GM21447 (cell line): Measurements from ENCODE around the gene LRRC8A.
A peak's percentile ranks its signal among the peaks of the same experiment; 100 is the strongest.
"Not testable (repeated sequence)": the region's sequence is repeated elsewhere in the genome, so short reads cannot be mapped to it uniquely, and the experiment has no call there.

Source experiments
- ATAC-seq: cut with Tn5 transposase; IDR thresholded peaks from one replicate; pipeline ENCODE4 v1.9.1; 2021; ENCODE audit not compliant: unreplicated experiment

The LRRC8A gene

GRCh38 chr9:128881884-128882676, at the start of gene LRRC8A, which contains the start of gene KYAT1:
Gene LRRC8A (plus strand): TSS chr9:128882133. CDS start chr9:128907165, 25,032 bp downstream.
Gene KYAT1 (minus strand): TSS chr9:128881950. CDS start chr9:128845405, 36,545 bp downstream.
- peak; percentile 86 for ATAC-seq

GRCh38 chr9:128833696-128834095, 48.2 kb upstream of the LRRC8A start:
- ATAC-seq, result no peak

DNA sequence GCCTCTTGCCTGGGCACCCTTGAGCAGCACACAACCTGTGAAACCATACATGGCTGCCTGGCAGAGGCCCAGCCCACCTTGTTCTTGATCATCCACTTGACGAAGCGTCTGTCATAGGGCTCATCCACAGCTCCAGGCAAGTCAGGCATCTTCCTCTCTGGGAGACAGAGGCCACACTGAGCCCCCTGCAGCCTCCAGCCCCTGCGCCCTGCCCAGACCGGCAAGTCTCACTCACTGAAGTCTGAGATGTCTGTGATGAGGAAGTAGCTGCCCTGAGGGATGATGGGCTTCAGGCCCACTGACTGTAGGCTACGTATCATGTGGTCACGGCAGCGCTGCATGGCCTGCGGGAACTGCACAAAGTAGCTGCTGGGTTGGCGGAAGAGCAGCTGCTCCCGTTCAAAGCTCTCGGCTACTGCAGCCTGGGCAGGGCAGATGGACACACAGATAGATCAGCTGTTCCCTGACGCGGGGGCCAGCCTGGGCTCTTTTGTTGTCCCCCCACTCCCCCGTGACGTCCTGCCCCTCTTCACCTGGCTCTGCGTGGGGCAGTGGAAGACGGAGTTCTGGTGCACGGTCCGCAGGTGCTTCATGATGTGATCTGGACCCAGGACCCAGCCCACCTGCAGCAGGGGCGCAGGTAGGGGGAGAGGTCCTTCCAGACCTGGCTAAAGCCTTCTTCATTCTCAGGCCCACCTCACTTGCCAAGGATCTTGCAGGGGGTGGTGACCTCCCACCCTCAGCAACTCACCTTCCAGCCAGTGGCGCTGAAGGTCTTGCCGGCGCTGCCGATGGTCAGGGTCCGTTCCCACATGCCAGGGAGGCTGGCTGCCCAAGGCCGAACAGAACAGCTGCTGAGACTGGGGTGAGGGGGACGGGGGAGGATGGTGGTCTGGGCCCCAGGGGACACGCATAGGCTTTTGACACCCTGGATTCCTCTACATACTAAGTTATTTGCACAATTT, 46.4 kb upstream of the LRRC8A start:
- no peak for ATAC-seq

- no peak for ATAC-seq
Observed at GRCh38 chr9:128836509-128837145, 45.3 kb upstream of the LRRC8A start.

DNA sequence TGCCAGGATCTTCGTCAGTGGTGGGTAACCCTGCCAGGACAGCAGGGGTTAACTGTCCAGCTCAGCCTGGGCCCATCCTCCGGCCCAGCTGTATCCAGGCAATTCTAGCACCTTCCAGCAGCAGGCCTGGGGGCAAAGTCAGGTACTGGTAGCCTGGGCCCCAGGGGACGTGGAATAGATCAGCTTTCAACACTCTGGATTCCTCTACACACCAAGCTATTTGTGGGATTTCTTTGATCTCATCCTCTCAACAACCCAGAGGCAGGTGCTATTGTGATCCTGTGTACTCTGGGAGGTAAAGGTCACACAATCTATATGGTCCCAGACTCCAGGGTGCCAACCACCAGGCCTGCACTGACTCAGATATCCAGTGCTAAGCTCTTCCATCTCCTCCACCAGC, 43.6 kb upstream of the LRRC8A start:
- no peak for ATAC-seq

GRCh38 chr9:128840524-128840923, 41.4 kb upstream of the LRRC8A start:
- no peak for ATAC-seq

- ATAC-seq, result no peak
Observed at GRCh38 chr9:128841694-128842492, 40.0 kb upstream of the LRRC8A start.

DNA sequence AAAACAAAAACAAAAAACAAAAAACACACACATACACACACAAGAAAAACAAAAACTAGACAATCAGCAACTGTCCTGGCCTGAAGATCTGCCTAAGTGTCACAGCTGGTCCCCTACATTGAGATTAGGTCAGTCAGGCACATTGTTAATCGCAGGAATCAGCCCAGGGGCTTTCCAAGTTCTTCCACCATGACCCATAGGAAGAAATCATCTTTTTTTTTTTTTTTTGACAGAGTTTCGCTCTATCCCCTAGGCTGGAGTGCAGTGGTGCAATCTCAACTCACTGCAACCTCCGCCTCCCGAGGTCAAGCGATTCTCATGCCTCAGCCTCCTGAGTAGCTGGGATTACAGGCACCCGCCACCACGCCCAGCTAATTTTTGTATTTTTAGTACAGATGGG, 38.8 kb upstream of the LRRC8A start:
- ATAC-seq, result not testable (repeated sequence)

DNA sequence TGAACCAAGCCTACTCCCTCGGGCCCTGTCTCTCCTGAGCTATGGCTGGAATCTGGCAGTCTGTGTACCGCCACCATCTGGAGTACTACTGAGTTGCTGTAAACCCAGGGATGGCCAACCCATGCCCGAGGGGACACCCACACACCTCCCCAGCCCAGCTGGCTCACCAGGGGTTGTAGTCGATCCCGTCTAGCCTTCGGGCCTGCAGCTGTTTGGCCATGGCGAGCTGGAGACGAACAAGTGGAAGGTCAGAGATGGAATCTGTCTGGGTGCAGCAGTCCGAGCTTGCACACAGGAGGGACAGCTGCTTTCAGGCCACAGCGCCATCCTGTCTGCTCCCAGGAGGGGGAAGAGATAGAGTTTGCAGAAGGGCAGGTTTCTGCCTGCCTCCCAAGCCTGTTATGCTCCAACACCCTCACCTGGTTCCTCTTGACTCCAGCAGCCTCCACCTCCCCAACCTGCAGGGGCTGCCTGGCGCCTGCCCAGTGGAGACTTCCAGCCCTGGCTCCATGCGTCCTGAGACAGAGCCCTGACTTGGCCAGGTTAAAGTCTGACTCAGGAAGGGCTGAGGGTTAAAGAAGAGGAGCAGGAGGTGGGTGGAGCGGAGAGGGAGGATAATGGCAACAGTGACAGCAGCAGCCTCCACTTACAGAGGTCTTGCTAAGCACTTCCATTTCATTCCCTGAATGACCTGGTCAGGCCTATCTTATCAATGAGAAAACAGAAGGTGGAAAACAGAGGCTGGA, 36.6 kb upstream of the LRRC8A start:
- no peak for ATAC-seq

- no peak for ATAC-seq
Observed at GRCh38 chr9:128846680-128847030, 35.3 kb upstream of the LRRC8A start.

DNA sequence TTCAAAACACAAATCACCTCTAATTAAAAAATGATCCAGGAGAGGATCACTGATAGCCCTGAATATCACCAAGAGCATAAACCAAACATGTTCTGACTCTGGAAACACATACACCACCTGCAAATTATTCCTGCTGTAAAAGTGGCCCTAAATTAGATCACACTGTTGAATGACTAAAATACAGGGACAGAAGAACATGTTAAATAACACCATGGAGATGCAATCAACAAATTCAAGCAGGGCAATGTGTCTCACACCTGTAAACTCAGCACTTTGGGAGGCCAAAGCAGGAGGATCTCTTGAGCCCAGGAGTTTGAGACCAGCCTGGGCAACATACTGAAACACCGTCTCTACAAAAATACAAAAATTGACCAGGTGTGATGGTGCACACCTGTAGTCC, 34.1 kb upstream of the LRRC8A start:
- no peak for ATAC-seq

GRCh38 chr9:128851024-128851423, 30.9 kb upstream of the LRRC8A start:
- ATAC-seq, result not testable (repeated sequence)

GRCh38 chr9:128851779-128852600, 29.9 kb upstream of the LRRC8A start:
- not testable (repeated sequence) for ATAC-seq

GRCh38 chr9:128852646-128853045, 29.3 kb upstream of the LRRC8A start:
- not testable (repeated sequence) for ATAC-seq

- ATAC-seq, result not testable (repeated sequence)
Observed at GRCh38 chr9:128854454-128854853, 27.5 kb upstream of the LRRC8A start.

DNA sequence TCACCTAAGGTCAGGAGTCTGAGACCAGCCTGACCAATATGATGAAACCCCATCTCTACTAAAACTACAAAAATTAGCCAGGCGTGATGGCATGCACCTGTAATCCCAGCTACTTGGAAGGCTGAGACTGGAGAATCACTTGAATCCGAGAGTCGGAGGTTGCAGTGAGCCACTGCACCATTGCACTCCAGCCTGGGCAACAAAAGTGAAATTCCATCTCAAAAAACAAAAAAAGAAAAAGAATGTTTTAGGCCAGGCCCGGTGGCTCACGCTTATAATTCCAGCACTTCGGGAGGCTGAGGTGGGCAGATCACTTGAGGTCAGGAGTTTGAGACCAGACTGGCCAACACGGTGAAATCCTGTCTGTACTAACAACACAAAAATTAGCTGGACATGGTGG, 23.5 kb upstream of the LRRC8A start:
- not testable (repeated sequence) for ATAC-seq

- no peak for ATAC-seq
Observed at GRCh38 chr9:128860937-128861336, 21.0 kb upstream of the LRRC8A start.

DNA sequence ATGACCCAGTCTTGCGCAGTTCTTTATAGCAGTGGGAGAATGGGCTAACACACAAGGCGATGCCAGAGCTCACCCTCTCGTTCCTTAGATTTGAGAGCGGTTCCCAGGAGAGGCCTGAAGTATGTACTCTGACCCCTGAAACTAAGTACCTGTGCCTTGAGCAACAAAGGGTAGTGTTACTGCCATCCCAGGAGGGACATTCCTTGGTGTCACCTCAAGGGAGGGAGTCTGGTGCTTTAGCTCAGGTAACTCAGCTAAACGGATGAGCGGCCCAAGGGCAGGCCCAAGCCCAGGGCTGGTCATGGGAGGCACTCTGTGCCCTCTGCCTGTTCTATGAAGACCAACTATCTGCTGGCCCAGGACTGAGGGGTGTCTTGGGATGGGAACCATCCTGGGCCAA, 20.4 kb upstream of the LRRC8A start:
- ATAC-seq, result no peak

DNA sequence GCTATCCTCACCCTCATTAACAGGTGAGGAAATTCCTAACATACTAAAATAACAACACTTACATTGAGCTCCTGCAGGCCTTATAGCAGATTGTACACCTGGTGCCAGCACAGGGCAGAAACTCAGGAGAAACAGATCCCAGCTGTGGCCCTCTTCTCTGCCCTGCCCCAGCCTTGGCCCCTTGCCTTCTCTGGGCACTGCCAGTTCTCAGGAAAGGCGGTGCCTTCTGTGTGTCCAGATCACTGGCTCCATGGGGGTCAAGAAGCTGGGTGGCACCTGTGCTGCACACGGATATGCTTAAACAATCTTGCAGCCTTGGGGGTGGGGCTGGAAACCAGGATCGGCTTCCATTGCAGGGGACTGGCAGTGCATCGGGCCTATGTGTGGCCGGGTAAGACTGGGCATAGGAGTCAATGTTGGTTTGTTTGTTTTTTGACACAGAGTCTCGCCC, 19.5 kb upstream of the LRRC8A start:
- no peak for ATAC-seq
